ENCODE measurements around the gene TLNRD1.
"Not testable (repeated sequence)": the region's sequence is repeated elsewhere in the genome, so short reads cannot be mapped to it uniquely, and the experiment has no call there.

Gene TLNRD1

DNA sequence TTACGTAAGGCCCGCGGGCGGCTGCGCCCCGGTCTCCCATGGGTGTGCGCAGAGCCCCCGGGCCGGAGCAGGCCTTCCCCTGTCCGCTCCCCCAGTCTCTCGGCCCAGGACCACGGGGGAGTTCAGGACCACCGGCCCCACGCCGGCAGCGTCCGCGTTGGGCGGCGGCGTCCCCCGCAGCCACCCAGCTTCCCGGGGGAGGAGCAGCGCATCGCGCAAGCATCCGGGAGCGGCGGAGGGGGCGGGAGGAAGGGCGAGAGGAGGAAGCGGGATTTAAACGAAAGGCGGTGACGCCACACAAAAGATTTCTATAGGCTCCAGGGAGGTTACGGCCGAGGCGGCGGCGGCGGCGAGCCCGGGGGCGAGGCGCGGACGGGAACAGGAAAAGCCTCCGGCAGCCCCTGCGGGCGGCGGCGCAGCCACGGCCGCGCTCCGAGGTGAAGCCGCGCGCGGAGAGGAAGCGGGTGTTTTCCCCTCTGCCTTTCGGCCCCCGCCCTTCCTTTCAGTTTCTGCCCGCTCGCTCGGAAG lies at the start of gene TLNRD1:
Gene TLNRD1, plus strand, starts transcription at position 300 of the 528 bp plus-strand sequence. CDS start 1,349 bp downstream, outside the sequence.
- peak; percentile 68 to 97 (median 96) for DNase-seq

GRCh38 chr15:80951941-80952340 lies 48.8 kb upstream of the TLNRD1 start:
- DNase-seq: no peak

DNA sequence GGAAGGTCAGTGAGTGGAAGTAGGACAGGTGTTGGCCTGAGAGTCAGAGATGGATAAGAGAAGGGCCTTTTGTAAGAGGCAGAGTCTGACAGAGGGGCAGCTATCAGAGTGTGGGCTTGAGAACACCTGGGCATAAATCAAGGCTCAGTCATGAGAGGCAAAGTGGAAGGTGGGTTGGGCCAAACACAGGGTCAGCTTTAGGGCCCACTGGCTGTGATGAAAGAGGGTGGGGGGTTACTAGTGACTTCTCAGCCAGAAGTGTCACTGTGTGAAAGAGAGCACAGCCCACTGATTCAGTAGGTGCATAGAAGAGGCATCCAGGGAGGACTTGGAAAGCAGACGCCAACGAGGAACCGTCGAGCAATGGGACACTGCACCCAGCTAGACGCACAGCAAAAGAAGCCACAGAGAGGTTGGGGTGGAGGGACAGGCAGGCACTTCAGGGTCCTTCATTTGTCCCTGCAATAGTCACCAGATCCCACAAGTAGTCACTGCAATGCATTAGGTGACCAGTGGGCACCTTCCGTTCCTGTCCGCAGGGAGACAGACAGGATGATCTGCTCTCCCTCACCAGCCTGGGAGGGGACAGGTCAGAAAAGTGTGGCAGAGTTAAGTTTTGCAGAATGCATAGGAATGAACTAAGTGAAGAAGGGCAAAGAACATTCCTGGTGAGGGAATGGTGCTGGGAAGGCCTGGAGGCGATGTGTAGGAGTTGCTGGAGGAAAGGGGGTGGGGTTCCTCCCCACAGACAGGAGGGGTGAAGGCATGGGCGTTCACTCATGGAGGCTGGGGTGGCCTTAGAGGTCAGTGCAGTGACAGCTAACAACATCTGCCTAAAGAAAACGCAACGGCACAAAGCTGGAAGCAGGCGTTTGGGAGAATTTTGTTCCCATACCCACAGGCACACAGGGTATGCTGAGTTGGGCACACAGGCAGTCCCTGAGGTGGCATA lies 47.4 kb upstream of the TLNRD1 start:
- DNase-seq: no peak

DNA sequence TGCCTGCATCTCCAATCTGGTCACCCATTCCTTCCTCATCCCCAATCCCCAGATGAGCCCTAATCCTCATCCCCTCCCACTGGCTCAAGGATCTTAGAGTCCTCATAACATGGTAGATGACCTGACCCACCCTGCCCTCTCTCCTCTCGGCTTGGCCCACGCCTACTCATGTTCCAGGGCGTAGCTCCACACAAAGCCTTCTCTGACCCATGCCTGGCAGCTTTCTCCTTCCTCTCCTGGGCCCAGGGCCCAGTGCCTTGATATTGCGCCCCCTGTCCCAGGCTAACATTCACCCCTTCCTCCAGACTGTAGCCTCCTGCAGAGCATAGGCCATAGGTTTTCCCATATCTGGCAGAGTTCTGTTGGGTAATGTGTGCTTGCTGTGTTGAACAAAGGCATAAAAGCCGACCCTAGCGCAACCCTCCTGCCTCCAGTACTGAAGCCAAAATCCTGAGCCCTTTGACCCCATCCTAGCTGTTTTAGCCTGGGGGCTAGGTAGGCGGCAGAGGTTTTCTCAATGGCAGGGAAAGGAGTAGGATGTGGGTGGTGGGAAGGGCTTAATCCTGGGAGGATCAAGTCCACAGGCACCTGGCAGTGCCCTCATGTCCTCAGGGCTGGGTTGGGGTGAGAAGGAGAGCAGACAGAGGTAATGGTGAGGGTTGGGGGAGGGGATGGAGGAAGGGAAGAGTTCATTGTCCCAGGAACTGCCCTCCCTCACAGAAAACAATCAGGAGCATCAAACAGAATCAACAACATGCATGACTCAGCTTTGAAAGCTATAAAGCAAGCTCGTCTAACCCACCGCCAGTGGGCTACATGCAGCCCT lies 46.6 kb upstream of the TLNRD1 start:
- DNase-seq: peak in 2 of 3 experiments; percentile 19 to 60

DNA sequence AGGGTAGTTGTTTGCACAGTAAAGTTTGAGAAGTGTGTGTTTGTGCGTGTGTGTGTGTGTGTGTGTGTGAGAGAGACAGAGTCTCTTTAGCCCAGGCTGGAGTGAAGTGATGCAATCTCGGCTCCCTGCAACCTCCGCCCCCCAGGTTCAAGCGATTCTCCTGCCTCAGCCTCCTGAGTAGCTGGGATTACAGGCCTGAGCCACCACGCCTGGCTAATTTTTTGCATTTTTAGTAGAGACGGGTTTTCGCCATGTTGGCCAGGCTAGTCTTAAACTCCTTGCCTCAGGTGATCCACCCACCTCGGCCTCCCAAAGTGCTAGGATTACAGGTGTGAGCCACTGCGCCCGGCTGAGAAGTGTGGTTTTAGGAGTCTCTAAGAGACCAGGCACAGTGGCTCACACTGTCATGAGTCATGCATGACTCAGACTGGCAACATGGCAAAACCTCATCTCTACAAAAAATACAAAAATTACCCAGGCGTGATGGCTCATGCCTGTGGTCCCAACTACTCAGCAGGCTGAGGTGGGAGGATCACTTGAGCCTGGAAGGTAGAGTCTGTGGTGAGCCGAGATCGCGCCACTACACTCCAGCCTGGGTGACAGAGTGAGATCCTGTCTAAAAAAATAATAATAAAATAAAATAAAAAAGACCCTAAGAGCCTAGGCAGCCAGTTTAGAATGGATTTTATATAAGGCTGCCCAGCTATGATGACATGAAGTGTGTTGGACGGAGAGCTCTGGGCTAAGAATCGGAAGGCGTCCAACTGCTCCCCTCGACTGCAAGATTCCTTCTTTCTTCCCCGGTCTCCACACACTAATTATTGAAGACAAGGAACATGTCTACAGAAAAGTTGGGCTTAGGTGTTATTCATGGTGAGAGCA lies 44.9 kb upstream of the TLNRD1 start:
- not testable (repeated sequence) for DNase-seq

GRCh38 chr15:80957556-80957955 lies 43.2 kb upstream of the TLNRD1 start:
- no peak for DNase-seq

- DNase-seq: no peak
Observed at GRCh38 chr15:80957976-80958375, 42.7 kb upstream of the TLNRD1 start.

GRCh38 chr15:80958818-80959495 lies 41.8 kb upstream of the TLNRD1 start:
- DNase-seq: no peak

DNA sequence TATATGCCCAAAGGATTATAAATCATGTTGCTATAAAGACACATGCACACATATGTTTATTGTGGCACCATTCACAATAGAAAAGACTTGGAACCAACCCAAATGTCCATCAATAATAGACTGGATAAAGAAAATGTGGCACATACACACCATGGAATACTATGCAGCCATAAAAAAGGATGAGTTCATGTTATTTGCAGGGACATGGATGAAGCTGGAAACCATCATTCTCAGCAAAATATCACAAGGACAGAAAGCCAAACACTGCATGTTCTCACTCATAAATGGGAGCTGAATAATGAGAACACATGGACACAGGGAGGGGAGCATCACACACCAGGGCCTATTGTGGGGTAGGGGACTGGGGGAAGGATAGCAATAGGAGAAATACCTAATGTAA lies 35.3 kb upstream of the TLNRD1 start:
- DNase-seq: not testable (repeated sequence)

- no peak for DNase-seq
Observed at GRCh38 chr15:80966431-80967197, 34.1 kb upstream of the TLNRD1 start.

- DNase-seq: no peak
Observed at GRCh38 chr15:80967451-80967850, 33.3 kb upstream of the TLNRD1 start.

- DNase-seq: no peak
Observed at GRCh38 chr15:80967991-80968510, 32.7 kb upstream of the TLNRD1 start.

DNA sequence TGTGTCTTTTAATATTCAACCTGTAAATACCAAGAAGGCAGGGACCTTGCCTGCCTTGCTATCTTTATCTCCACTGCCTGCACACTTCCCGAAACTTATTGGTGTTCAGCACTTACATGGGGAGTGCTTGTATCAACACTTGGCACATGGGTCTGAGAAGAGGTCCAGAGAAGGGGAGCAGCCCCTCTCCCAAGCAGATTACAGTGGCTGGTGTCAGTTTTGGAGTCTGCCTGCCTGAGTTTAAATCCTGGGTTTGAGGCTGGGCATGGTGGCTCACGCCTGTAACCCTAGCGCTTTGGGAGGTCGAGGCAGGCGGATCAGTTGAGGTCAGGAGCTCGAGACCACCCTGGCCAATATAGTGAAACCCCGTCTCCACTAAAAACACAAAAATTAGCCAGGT lies 31.4 kb upstream of the TLNRD1 start:
- no peak for DNase-seq

DNA sequence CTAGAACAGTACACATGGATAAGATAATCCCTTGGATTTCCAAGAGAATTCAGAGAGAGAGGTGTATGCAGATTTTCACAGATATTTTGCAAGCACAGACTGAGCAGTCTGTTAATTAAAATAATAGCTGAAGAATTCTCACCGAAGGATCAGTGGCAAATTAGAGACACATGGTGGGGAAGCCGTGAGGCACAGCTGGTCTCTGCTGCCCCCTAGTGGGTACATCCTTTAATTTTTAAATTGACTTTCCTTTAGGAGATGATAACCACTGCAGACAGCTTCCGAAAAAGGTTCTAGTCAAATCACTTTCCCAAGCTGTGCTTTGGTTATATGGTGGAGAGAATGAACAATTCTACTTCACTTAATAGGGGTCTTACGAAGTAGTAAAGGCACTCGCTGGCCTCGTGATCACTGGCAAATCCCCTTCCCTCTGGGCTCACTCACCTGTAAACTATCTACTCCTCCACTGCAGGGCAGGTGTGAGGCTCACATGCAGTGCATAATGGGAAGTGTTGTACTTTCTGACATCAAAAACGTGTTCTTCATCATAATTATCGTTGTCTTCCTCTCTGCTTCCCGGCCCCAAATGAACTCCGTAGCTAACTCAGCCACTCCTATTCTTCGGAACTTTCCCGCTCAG lies 30.6 kb upstream of the TLNRD1 start:
- peak; percentile 39 to 84 (median 44) for DNase-seq

GRCh38 chr15:80970658-80971057 lies 30.1 kb upstream of the TLNRD1 start:
- no peak for DNase-seq

- no peak for DNase-seq
Observed at GRCh38 chr15:80971143-80971542, 29.6 kb upstream of the TLNRD1 start.

- DNase-seq: no peak
Observed at GRCh38 chr15:80972276-80972675, 28.4 kb upstream of the TLNRD1 start.

DNA sequence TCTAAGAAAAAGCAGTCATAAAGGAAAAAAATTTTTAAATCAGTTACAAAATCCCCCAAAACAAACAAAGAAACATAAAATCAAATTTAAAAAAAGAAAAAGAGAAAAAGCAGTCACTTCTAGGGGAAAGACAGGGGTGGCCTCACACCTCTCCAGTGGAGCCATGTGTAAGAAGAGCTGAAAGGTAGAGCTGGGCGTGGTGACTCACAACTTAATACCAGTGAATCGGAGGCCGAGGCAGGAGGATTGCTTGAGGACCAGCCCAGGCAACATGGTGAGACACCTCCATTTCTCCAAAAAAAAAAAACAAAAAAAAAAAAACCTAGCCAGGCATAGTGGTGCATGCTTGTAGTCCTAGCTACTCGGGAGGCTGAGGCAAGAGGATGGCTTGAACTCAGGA lies 25.8 kb upstream of the TLNRD1 start:
- no peak for DNase-seq

DNA sequence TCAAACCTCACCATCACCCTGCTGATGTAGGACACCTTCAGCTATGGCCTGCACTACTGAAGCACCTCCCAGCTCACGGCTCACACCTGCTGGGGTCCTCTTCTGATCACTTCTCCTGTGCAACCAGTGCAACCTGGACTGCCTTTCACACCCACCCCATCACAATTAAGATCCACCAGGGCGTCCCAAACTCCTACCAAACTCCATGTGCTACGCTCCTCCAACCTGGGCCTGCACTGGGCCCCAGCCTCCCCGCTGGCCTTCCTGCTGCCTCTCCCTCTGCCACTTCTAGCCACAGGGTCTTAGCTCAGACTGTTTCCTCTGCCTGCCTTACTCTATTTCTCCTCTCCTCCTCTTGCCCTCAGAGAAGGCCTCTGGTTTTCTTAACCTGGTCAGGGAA lies 23.9 kb upstream of the TLNRD1 start:
- no peak for DNase-seq

- peak in 2 of 3 experiments; percentile 21 to 60 for DNase-seq
Observed at GRCh38 chr15:80977627-80978036, 23.1 kb upstream of the TLNRD1 start.

Measured in NCI-H1417 (cell line).